Panc1 (cell line): ENCODE results near the gene HHAT. TPM values are rescaled to one million over a fixed set of nuclear protein-coding genes. Genes with fewer than 3 reads are reported as not detected.

ENCODE experiments used
- ATAC-seq: fragments of 200-7000 bp; cut with Tn5 transposase; 2 replicates; pipeline ENCODE4 v1.9.1; 2020; ENCODE audit warnings: mild to moderate bottlenecking, moderate library complexity
- BruUV-seq: library from RNA; stranded (reverse); fragments of 400-500 nt; replicated peaks from 2 replicates; lab custom pipeline; 2021; lab: Mats Ljungman, UMichigan
- CTCF ChIA-PET: fragments of 300-600 bp; sonication (Branson Sonifier 250); formaldehyde crosslinking; loops from one replicate; lab custom pipeline; 2022; ENCODE audit warnings: antibody characterized with exemption; lab: Charles Lee
- POLR2A ChIA-PET: fragments of 300-600 bp; sonication (Branson Sonifier 250); formaldehyde crosslinking; loops from one replicate; lab custom pipeline; 2022; ENCODE audit warnings: antibody characterized with exemption; lab: Charles Lee
- DNase-seq: peaks from one replicate; pipeline ENCODE4 v3.0.0-alpha.2; 2010; ENCODE audit warnings: low read depth, low spot score
- H3K27ac ChIP-seq: 2 replicates; pipeline ENCODE4 v1.5.1; 2011; ENCODE audit warnings: mild to moderate bottlenecking, low read length, inconsistent platforms
- H3K27me3 ChIP-seq: fragments of 200-500 bp; sonication (Bioruptor generic); 2 replicates; pipeline ENCODE4 v1.6.0; 2014; ENCODE audit warnings: low read length, inconsistent platforms; ENCODE audit not compliant: control insufficient read depth, insufficient read depth
- H3K36me3 ChIP-seq: fragments of 200-500 bp; sonication (Bioruptor generic); 2 replicates; pipeline ENCODE4 v1.5.1; 2014; ENCODE audit warnings: inconsistent platforms, mild to moderate bottlenecking, low read length, moderate library complexity; ENCODE audit not compliant: control insufficient read depth, insufficient read depth
- H3K4me1 ChIP-seq: 2 replicates; pipeline ENCODE4 v1.5.1; 2011; ENCODE audit warnings: inconsistent platforms, mild to moderate bottlenecking, low read length, moderate library complexity; ENCODE audit not compliant: control insufficient read depth, insufficient read depth
- H3K4me3 ChIP-seq, 2 experiments: 2 replicates each; pipeline ENCODE4 v1.5.1; 2011 to 2012; ENCODE audit warnings: low read depth in 2 of 2, low read length in 2 of 2, mild to moderate bottlenecking in 2 of 2, inconsistent platforms in 1 of 2, moderate library complexity in 1 of 2
- H3K9me3 ChIP-seq: fragments of 200-500 bp; sonication (Bioruptor generic); 2 replicates; pipeline ENCODE4 v1.5.1; 2014; ENCODE audit warnings: low read depth, mild to moderate bottlenecking, inconsistent platforms, low read length, moderate library complexity; ENCODE audit not compliant: control insufficient read depth, insufficient read depth
- CTCF ChIP-seq: fragments of 450-650 bp; IDR thresholded peaks from 2 replicates; pipeline ENCODE4 v1.5.1; 2017; ENCODE audit warnings: mild to moderate bottlenecking
- POLR2AphosphoS5 ChIP-seq: IDR thresholded peaks from 2 replicates; pipeline ENCODE4 v1.6.1; 2012; ENCODE audit warnings: mild to moderate bottlenecking, low read depth, low read length, moderate library complexity
- REST ChIP-seq, 2 experiments: IDR thresholded peaks; 2 replicates each; pipeline ENCODE4 v1.6.1; 2011 to 2012; ENCODE audit warnings: low read depth in 2 of 2, control low read depth in 1 of 2, low read length in 1 of 2, mild to moderate bottlenecking in 1 of 2, moderate library complexity in 1 of 2; ENCODE audit not compliant: insufficient read depth in 1 of 2
- SIN3A ChIP-seq: IDR thresholded peaks from 2 replicates; pipeline ENCODE4 v1.6.1; 2012; ENCODE audit warnings: low read depth, mild to moderate bottlenecking, low read length, moderate library complexity, borderline replicate concordance; ENCODE audit not compliant: insufficient read depth
- TCF7L2 ChIP-seq: IDR thresholded peaks from 2 replicates; pipeline ENCODE4 v1.6.1; 2011; ENCODE audit warnings: mild to moderate bottlenecking, low read depth, low read length, inconsistent platforms
- in situ Hi-C: cut with HindIII; loops from 2 replicates; pipeline ENCODE4 v1.10.0; 2016; ENCODE audit warnings: low sequenced_read_pairs, low pct_unique_long_range_greater_than_20kb
- intact Hi-C: fragments of 100-400 bp; cut with micrococcal nuclease; formaldehyde crosslinking; loops from one replicate; pipeline ENCODE4 v1.10.0; 2022; ENCODE audit not compliant: unreplicated experiment
- total RNA-seq: library from RNA; stranded (reverse); gene quantifications from one replicate; pipeline ENCODE4 v1.2.1, GENCODE V29; 2021; ENCODE audit not compliant: unreplicated experiment

The HHAT gene
- total RNA-seq, 1 experiment from 2014 or later, result 2.3 TPM

- CTCF ChIA-PET, result no interaction called here
- BruUV-seq, result no TSS peak
Observed at GRCh38 chr1:210603123-210603522, 274.4 kb downstream of the HHAT start.

GRCh38 chr1:210605099-210605498 lies 276.4 kb downstream of the HHAT start:
- CTCF ChIA-PET, result no interaction called here

More at GRCh38 chr1:210603123-210603522, 274.4 kb downstream of the HHAT start:
- no peak overlapping the region for H3K4me3 ChIP-seq
- TF ChIP-seq SIN3A (no peak), REST (IDR thresholded peaks at IDR 0.05; ENCODE audit: insufficient read depth in 1 of 2, low read depth in 2 of 2, low read length in 1 of 2) (no peak), POLR2AphosphoS5 (no peak), CTCF (no peak), TCF7L2 (no peak)
- no peaks in the 10 kb centered on the region for H3K4me1 ChIP-seq
- ATAC-seq (no peak), DNase-seq (no peak)
- H3K27me3 ChIP-seq, result no peaks in the 10 kb centered on the region
- no peak overlapping the region for H3K27ac ChIP-seq
- POLR2A ChIA-PET, result no interaction called here
- H3K36me3 ChIP-seq, result no peaks in the 10 kb centered on the region
- H3K9me3 ChIP-seq, result no peaks in the 10 kb centered on the region
- in situ Hi-C loops, result no loop called here
- intact Hi-C loops, result no loop called here

More at GRCh38 chr1:210605099-210605498, 276.4 kb downstream of the HHAT start:
- Histone ChIP-seq H3K27ac (no peak overlapping the region), H3K4me1 (no peaks in the 10 kb centered on the region), H3K9me3 (no peaks in the 10 kb centered on the region), H3K36me3 (no peaks in the 10 kb centered on the region), H3K4me3 (no peak overlapping the region), H3K27me3 (no peaks in the 10 kb centered on the region)
- no peak for ATAC-seq
- no peak for TF ChIP-seq POLR2AphosphoS5
- TF ChIP-seq SIN3A, result no peak
- no peak for TF ChIP-seq CTCF
- no peak for DNase-seq
- in situ Hi-C loops (no loop called here), intact Hi-C loops (no loop called here)
- POLR2A ChIA-PET, result no interaction called here
- no TSS peak for BruUV-seq
